Measurements from ENCODE around the gene PHACTR4. TPM values are rescaled to one million over a fixed set of nuclear protein-coding genes. Genes with fewer than 3 reads are reported as not detected.
A peak's percentile ranks its signal among the peaks of the same experiment; 100 is the strongest.

Gene PHACTR4
- total RNA-seq = 10 to 100 TPM; 14.5 to 32.6 TPM

GRCh38 chr1:28369371-28370238 lies at the start of gene PHACTR4:
PHACTR4 (plus strand) TSS chr1:28369740; CDS start chr1:28407448, 37,708 bp downstream.
- Histone ChIP-seq H3K27me3 (no peaks in the 10 kb centered on the region), H3K4me3 (peak within 1 kb of the TSS; percentile 56 to 97), H3K4me1 (peaks cover 60% of the 10 kb centered on the region), H3K27ac (peak within 1 kb of the TSS; percentile 81 to 96 (median 96)), H3K9me3 (no peaks in the 10 kb centered on the region), H3K36me3 (replicated peaks in 1 of 2; ENCODE audit: insufficient read depth in 1 of 2, low read depth in 2 of 2) (no peaks in the 10 kb centered on the region)
- TF ChIP-seq POLR2A (IDR thresholded peaks at IDR 0.05) (peak; percentile 84 to 96 (median 96)), CTCF (IDR thresholded peaks at IDR 0.05) (peak in 2 of 7 experiments; percentile 19 to 21)
- intact Hi-C loops (cut with DNase I) = no loop called here
- ATAC-seq (peak; percentile 91), DNase-seq (peak; percentile 95 to 96 (median 96))
- 0 to 1% methylated on average over 10 to 48 of the region's 61 CpGs for WGBS, 2 donors

- H3K36me3 ChIP-seq (replicated peaks in 1 of 2; ENCODE audit: insufficient read depth in 1 of 2, low read depth in 2 of 2) = no peaks in the 10 kb centered on the region
- H3K27me3 ChIP-seq = no peaks in the 10 kb centered on the region
- H3K27ac ChIP-seq = peak overlapping the region in 3 of 4 donors; percentile 36 to 78 (median 45)
- TF ChIP-seq POLR2A (IDR thresholded peaks at IDR 0.05) (no peak), CTCF (IDR thresholded peaks at IDR 0.05) (no peak)
- H3K4me1 ChIP-seq = peaks cover 31% of the 10 kb centered on the region
- 8 to 16% methylated on average over 3 of the region's 3 CpGs for WGBS, 2 donors
- no peak overlapping the region for H3K4me3 ChIP-seq
- DNase-seq (peak; percentile 51 to 90 (median 68)), ATAC-seq (peak; percentile 92)
- H3K9me3 ChIP-seq = no peaks in the 10 kb centered on the region
- intact Hi-C loops (cut with DNase I) = no loop called here
These were observed 47.3 kb upstream of the PHACTR4 start for GRCh38 chr1:28322194-28322593.

- intact Hi-C loops (cut with DNase I) = no loop called here
These were observed 45.8 kb upstream of the PHACTR4 start for GRCh38 chr1:28323720-28324119.

GRCh38 chr1:28326515-28326914 lies 43.0 kb upstream of the PHACTR4 start:
- Histone ChIP-seq H3K4me1 (peaks cover 39% of the 10 kb centered on the region), H3K27me3 (no peaks in the 10 kb centered on the region), H3K9me3 (no peaks in the 10 kb centered on the region), H3K4me3 (no peak overlapping the region), H3K27ac (no peak overlapping the region), H3K36me3 (replicated peaks in 1 of 2; ENCODE audit: insufficient read depth in 1 of 2, low read depth in 2 of 2) (peaks cover 0 to under 1% of the 10 kb centered on the region in 2 donors)
- TF ChIP-seq POLR2A (IDR thresholded peaks at IDR 0.05) (no peak), CTCF (IDR thresholded peaks at IDR 0.05) (no peak)
- intact Hi-C loops (cut with DNase I) = no loop called here
- DNase-seq (no peak), ATAC-seq (no peak)

More at GRCh38 chr1:28323720-28324119, 45.8 kb upstream of the PHACTR4 start:
- ATAC-seq = no peak
- peaks cover 37% of the 10 kb centered on the region for H3K4me1 ChIP-seq
- no peak for DNase-seq
- no peak overlapping the region for H3K4me3 ChIP-seq
- no peaks in the 10 kb centered on the region for H3K9me3 ChIP-seq
- TF ChIP-seq CTCF (IDR thresholded peaks at IDR 0.05) = no peak
- TF ChIP-seq POLR2A (IDR thresholded peaks at IDR 0.05) = no peak
- H3K27ac ChIP-seq = peak overlapping the region; percentile 31 to 78 (median 42)
- WGBS, 2 donors = 14% methylated on average over 3 of the region's 3 CpGs
- no peaks in the 10 kb centered on the region for H3K36me3 ChIP-seq (replicated peaks in 1 of 2; ENCODE audit: insufficient read depth in 1 of 2, low read depth in 2 of 2)
- H3K27me3 ChIP-seq = no peaks in the 10 kb centered on the region
